Dermis blood vessel endothelial cell (primary cell): ENCODE results near the gene ZNF335. TPM values are rescaled to one million over a fixed set of nuclear protein-coding genes. Genes with fewer than 3 reads are reported as not detected.
A peak's percentile ranks its signal among the peaks of the same experiment; 100 is the strongest.

Experiments
- DNase-seq: peaks from one replicate; pipeline ENCODE4 v3.0.0; 2010
- total RNA-seq: library from RNA; depleted of rRNA; stranded (reverse); fragments of >200 nt; gene quantifications from 2 replicates; pipeline ENCODE4 v1.2.3, GENCODE V29; 2014

Gene ZNF335
- total RNA-seq, 1 donor from 2014 or later = 17.4 TPM

GRCh38 chr20:45951925-45952834 is 19.8 kb downstream of the ZNF335 start:
- DNase-seq = no peak

GRCh38 chr20:45950330-45950646 is 21.7 kb downstream of the ZNF335 start:
- DNase-seq = no peak

GRCh38 chr20:45949542-45950329 is 22.3 kb downstream of the ZNF335 start:
- no peak for DNase-seq

GRCh38 chr20:45948742-45949541 is 23.1 kb downstream of the ZNF335 start:
- DNase-seq = no peak

GRCh38 chr20:45948261-45948733 is 23.7 kb downstream of the ZNF335 start:
- DNase-seq = no peak

GRCh38 chr20:45947110-45947866 is 24.7 kb downstream of the ZNF335 start:
- no peak for DNase-seq

GRCh38 chr20:45946149-45946970 is 25.6 kb downstream of the ZNF335 start:
- DNase-seq = no peak

GRCh38 chr20:45945678-45946148 is 26.3 kb downstream of the ZNF335 start:
- DNase-seq = no peak

- DNase-seq = no peak
Measured at GRCh38 chr20:45944965-45945677, 26.9 kb downstream of the ZNF335 start.

GRCh38 chr20:45944151-45944964 is 27.6 kb downstream of the ZNF335 start:
- DNase-seq = no peak

- DNase-seq = no peak
Measured at GRCh38 chr20:45943613-45944012, 28.4 kb downstream of the ZNF335 start.

GRCh38 chr20:45940469-45940868 is 31.5 kb downstream of the ZNF335 start:
- no peak for DNase-seq

GRCh38 chr20:45940053-45940452 is 31.9 kb downstream of the ZNF335 start:
- DNase-seq = no peak

GRCh38 chr20:45938727-45939438 is 33.1 kb downstream of the ZNF335 start:
- DNase-seq = no peak

GRCh38 chr20:45937765-45938164 is 34.2 kb downstream of the ZNF335 start:
- DNase-seq = no peak

- no peak for DNase-seq
Measured at GRCh38 chr20:45935416-45936046, 36.5 kb downstream of the ZNF335 start.

- peak; percentile 99 for DNase-seq
Measured at GRCh38 chr20:45934586-45935415, 37.2 kb downstream of the ZNF335 start, which contains the start of gene PCIF1. TSS of gene PCIF1 (plus strand) at chr20:45934683. CDS start at chr20:45939000, 4,317 bp downstream.
